ENCODE measurements around the gene BHMT2.

The BHMT2 gene, protein sequence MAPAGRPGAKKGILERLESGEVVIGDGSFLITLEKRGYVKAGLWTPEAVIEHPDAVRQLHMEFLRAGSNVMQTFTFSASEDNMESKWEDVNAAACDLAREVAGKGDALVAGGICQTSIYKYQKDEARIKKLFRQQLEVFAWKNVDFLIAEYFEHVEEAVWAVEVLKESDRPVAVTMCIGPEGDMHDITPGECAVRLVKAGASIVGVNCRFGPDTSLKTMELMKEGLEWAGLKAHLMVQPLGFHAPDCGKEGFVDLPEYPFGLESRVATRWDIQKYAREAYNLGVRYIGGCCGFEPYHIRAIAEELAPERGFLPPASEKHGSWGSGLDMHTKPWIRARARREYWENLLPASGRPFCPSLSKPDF

DNA sequence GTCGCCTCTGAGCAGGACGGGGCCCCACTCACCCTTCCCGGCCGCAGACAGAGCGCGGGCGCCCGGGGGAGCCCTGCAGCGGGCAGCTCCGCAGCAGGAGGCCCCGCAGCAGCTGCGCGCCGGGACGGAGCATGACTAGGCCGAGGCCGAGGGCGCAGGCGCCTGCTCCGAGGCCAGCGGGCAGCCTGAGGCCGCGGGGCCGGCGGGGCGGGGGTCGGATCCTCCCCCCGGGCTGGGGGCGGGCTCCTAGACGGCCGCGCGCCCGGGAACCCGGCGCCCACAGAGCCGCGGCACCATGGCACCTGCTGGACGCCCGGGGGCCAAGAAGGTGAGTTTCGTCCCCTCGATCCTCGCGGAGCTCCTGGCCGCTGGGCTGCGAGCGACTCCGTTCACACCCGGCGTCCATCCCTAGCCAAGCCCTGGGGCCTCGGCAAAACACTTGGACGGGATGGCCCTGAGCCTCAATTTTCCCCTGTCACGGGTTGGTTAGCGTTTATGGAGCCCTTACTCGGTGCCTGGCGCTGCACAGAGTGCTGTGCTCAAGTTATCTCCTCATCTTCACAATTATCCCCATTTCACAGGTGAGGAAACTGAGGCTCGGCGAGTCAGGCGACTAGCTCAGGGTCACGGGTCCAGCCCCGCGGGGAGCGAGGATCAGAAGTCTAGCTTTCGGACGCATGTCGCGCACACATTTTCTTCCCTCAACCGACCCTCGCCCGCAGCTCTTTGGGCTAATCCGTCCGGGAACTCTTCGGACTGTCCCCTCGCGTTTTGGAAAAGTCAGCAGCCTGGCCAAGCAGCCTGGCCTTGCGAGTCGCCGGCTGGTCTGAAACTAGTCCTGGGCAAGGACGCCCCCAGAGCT, at the start of gene BHMT2, which contains the start of gene DMGDH:
BHMT2 (plus strand) TSS at position 280 of the 862 bp plus-strand sequence; CDS start at position 296, 16 bp downstream.
DMGDH (minus strand) TSS at position 187 of the 862 bp plus-strand sequence; CDS start at position 133, 54 bp downstream.
- H3K4me3 Mint-ChIP-seq = no peak within 1 kb of the TSS
- peaks cover 6% of the 10 kb centered on the region for H3K4me1 Mint-ChIP-seq (ENCODE audit: low read depth)
- H3K9me3 Mint-ChIP-seq = no peaks in the 10 kb centered on the region
- no peak for DNase-seq
- H3K27me3 Mint-ChIP-seq = peaks cover 58% of the 10 kb centered on the region
- H3K27ac Mint-ChIP-seq = no peak within 1 kb of the TSS
- no peaks in the 10 kb centered on the region for H3K36me3 Mint-ChIP-seq (ENCODE audit: low read depth)

DNA sequence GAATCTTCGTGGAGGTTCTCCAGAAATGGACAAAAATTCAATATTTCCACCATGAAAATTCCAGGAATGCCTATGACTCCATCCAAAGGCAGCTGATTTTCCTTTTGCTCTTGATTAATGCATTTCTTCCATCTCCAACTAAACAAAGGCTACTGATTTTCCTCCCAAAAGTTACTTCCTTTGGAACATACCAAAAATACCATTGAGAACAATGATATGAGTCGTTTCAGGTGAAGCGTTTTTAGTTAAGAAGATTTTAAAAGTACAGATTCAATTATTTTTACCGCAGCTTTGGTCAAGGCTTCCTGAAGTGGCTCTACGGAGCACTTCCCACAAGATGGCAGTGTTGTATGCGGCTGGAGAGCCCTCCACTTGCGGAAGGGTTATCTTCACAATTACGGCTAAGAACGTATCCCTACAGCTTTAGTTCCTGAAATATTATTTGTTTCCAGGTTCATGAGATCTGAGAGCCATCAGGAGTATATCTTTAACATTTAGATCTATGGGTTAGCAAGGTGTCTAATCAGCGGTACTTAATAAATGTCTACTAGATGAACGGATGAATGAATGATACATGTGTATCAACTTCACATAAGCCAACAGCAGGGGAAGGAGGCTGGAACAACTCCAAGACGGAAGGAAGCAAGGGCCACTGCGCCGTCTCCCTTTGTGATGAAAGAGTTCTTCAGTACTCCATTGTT, 48.6 kb upstream of the BHMT2 start:
- Mint-ChIP-seq H3K36me3 (ENCODE audit: low read depth) (no peaks in the 10 kb centered on the region), H3K4me3 (no peak overlapping the region), H3K27me3 (peaks cover 77% of the 10 kb centered on the region), H3K27ac (no peak overlapping the region), H3K4me1 (ENCODE audit: low read depth) (peaks cover 10% of the 10 kb centered on the region), H3K9me3 (no peaks in the 10 kb centered on the region)
- peak; percentile 49 for DNase-seq

DNA sequence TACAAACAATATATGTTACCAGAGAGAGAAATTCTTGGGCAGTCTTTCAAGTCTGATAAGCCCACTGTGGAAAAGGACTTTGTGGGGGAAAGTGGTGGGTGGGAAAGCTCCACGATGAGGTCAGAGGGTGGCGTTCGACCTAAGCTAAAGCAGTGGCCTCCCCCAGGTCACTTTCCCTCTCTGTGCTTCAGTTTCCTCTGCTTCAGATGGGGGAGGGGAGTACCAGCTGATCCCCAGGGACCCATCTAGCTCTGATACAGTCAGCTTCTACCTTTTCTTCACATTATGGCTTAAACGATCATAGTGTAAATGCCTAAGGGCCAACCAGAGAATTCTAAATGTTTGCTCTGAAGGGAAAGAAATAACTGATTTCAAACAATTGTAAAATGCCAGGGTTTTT, 47.8 kb upstream of the BHMT2 start:
- Mint-ChIP-seq H3K4me3 (no peak overlapping the region), H3K27ac (no peak overlapping the region), H3K27me3 (peaks cover 78% of the 10 kb centered on the region), H3K9me3 (no peaks in the 10 kb centered on the region), H3K36me3 (ENCODE audit: low read depth) (no peaks in the 10 kb centered on the region), H3K4me1 (ENCODE audit: low read depth) (peaks cover 10% of the 10 kb centered on the region)
- no peak for DNase-seq

DNA sequence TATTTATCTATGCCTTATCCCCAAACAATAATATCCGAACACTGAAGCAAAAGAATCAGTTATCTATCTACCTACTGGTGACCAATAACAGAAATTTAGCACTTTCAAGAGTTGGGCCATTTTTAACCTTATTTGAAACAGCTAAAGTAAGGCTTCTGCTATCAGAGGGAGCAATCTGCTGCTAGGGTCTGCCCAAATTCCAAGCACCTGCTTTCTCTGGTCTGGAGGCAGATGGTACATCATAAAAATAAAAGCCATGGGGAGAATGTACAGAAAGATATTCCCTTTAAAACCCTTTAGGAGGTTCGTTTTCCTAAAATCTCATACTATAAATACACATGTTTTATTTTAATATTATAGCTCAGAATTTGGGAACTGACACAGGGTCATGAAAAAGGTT, 46.8 kb upstream of the BHMT2 start:
- Mint-ChIP-seq H3K27ac (no peak overlapping the region), H3K4me3 (no peak overlapping the region), H3K9me3 (no peaks in the 10 kb centered on the region), H3K36me3 (ENCODE audit: low read depth) (no peaks in the 10 kb centered on the region), H3K27me3 (peaks cover 84% of the 10 kb centered on the region), H3K4me1 (ENCODE audit: low read depth) (peaks cover 10% of the 10 kb centered on the region)
- DNase-seq = no peak

DNA sequence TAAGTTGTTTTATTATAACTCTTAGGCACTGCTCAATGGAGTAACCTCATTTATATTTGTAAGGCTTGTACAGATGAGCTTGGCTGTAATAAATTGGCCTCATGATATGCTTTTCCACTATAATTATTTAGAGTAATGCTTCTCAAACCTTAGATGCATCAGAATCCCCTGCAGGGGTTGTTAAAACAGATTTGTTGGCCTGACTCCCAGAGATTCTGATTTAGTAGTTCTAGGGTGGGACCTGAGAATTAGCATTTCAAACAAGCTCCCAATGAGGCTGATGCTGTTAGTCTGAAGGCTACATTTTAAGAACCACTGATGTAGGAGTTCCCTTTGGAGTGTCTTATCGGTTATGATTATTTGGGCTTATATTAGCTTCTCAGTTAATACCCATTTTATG, 46.2 kb upstream of the BHMT2 start:
- peaks cover 10% of the 10 kb centered on the region for H3K4me1 Mint-ChIP-seq (ENCODE audit: low read depth)
- no peak for DNase-seq
- H3K27ac Mint-ChIP-seq = no peak overlapping the region
- peaks cover 82% of the 10 kb centered on the region for H3K27me3 Mint-ChIP-seq
- H3K36me3 Mint-ChIP-seq (ENCODE audit: low read depth) = no peaks in the 10 kb centered on the region
- no peak overlapping the region for H3K4me3 Mint-ChIP-seq
- no peaks in the 10 kb centered on the region for H3K9me3 Mint-ChIP-seq

DNA sequence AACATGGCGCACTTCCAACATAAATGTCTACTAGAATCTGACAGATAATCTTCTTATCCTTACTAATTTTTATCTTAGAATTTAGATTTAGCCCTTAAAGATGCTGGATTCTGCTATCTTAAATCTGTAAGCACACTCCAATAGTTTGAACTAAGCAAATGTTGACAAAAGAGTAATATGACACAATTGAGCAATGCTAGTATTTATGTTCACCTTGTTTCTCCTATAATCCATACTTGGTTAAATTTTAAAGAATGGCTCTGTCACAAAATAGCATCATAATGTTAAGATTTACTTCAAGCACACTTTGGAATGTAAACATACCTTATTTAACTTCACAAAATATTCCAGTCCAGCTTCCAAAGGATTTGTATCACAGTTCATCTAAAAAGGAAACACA, 45.6 kb upstream of the BHMT2 start:
- no peaks in the 10 kb centered on the region for H3K36me3 Mint-ChIP-seq (ENCODE audit: low read depth)
- H3K4me1 Mint-ChIP-seq (ENCODE audit: low read depth) = peaks cover 10% of the 10 kb centered on the region
- H3K9me3 Mint-ChIP-seq = no peaks in the 10 kb centered on the region
- H3K4me3 Mint-ChIP-seq = no peak overlapping the region
- peaks cover 79% of the 10 kb centered on the region for H3K27me3 Mint-ChIP-seq
- DNase-seq = no peak
- no peak overlapping the region for H3K27ac Mint-ChIP-seq

DNA sequence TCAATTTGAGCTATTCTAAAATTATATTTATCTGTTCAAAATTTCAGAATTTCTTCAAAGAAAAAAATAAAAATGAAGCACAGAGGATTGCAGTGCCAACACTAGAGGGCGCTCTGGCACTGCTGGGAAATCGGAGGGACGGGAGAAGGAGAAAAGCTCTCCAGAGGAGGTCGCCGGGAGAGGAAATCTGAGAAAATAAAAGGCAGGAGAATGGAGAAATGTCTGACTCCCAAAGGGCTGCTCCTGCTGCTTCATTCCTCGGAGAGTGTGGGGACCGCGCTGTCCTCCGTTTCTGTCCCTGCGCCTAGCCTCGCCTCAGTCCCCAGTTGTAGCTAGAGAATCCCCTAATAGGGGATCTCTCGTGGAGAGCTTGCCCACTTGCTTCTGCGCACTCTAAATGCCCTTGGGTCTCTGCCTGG, 44.5 kb upstream of the BHMT2 start:
- no peaks in the 10 kb centered on the region for H3K9me3 Mint-ChIP-seq
- peaks cover 69% of the 10 kb centered on the region for H3K27me3 Mint-ChIP-seq
- H3K4me1 Mint-ChIP-seq (ENCODE audit: low read depth) = peaks cover 10% of the 10 kb centered on the region
- DNase-seq = peak; percentile 61
- peak overlapping the region; percentile 13 for H3K4me3 Mint-ChIP-seq
- H3K27ac Mint-ChIP-seq = no peak overlapping the region
- H3K36me3 Mint-ChIP-seq (ENCODE audit: low read depth) = no peaks in the 10 kb centered on the region

DNA sequence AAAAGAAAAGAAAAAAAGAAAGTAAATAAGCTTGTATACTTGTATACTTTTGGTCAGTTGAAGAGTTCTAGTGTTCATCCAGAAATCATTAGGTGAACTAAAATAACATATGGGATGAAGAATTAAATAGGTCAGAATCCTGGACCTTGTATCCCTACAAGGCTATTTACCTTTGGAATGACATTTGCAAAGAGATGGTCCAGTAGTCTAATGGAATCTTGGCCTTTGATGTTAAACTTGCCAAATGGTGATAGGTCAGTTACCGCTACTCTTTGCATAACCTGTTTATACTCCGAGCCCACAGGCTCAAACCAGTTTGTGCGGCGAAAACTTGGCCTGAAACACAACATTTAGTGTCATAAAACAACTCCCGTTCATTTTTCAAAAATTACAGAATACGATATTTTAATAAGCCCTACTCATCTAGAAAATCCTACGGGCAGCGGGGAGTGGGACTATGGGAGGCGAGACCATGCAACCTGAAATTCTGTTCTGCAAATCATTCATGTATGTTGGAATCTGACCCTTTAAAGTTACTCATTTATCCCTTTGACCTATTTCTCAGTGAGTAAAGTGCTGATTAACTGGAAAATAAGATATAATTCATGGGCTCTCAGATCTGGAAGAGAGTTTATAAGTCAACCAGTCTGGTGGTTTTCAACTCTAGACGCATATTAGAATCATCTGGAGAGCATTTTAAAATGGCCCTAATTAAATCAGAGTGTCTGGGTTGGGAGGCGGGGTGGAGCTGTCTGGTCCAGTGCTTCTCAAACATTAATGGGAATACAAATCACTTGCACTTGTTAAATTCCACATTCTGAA, 38.7 kb upstream of the BHMT2 start:
- no peak for DNase-seq

DNA sequence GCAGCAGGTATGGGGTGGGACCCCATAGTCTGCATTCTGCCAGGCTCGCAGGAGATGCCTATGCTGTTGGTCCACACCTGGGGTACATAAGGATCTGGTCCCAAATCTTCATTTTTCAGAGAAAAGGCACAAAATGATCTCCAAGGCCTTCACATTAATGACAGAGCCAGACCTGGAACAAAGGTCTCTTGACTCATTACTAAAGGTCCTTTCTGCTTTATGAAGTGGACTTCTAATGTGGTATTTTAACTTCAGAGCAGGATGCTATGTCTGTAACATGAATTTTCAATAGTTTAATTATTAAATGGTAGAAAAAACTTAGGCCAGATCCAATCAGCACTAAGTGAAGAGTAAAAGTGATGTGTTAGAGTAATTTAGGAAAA, 38.1 kb upstream of the BHMT2 start:
- H3K9me3 Mint-ChIP-seq = no peaks in the 10 kb centered on the region
- H3K4me1 Mint-ChIP-seq (ENCODE audit: low read depth) = no peaks in the 10 kb centered on the region
- H3K27me3 Mint-ChIP-seq = peaks cover 10% of the 10 kb centered on the region
- DNase-seq = no peak
- no peak overlapping the region for H3K4me3 Mint-ChIP-seq
- H3K27ac Mint-ChIP-seq = no peak overlapping the region
- no peaks in the 10 kb centered on the region for H3K36me3 Mint-ChIP-seq (ENCODE audit: low read depth)

More for the DNA sequence above, 38.7 kb upstream of the BHMT2 start:
- no peak overlapping the region for H3K27ac Mint-ChIP-seq
- peaks cover 15% of the 10 kb centered on the region for H3K27me3 Mint-ChIP-seq
- H3K4me3 Mint-ChIP-seq = no peak overlapping the region
- no peaks in the 10 kb centered on the region for H3K4me1 Mint-ChIP-seq (ENCODE audit: low read depth)
- no peaks in the 10 kb centered on the region for H3K9me3 Mint-ChIP-seq
- H3K36me3 Mint-ChIP-seq (ENCODE audit: low read depth) = no peaks in the 10 kb centered on the region

DNA sequence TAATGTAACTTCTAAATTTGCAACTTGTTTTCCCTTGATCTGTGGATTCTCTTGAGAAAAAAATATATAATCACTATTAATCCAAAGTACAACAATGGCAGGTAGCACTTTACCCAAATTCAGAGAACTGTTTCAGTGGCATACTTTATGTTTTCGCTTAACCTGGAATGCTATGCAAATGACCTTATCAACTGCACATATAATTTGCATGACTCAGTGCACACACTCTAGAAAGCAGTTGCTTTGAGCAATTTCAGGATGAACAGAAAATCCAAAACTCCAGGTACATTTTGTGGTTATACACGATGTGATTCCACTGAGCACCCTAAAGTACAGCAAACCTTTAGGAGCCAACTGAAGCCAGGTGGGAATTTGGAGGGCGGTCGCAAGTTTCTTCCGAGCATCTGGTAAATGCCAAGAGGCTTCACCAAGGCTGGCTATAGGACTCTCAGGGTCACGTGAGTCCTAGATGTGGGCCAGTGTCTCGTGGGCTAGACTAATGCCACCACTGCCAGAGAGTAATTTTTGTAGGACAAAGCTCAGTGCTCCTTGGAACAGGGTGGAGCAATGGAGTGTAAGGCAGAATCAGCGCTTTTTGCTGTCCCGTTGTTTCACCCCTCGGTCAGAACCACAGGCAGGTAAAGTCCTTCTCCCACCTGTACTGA, 37.4 kb upstream of the BHMT2 start:
- H3K36me3 Mint-ChIP-seq (ENCODE audit: low read depth) = no peaks in the 10 kb centered on the region

DNA sequence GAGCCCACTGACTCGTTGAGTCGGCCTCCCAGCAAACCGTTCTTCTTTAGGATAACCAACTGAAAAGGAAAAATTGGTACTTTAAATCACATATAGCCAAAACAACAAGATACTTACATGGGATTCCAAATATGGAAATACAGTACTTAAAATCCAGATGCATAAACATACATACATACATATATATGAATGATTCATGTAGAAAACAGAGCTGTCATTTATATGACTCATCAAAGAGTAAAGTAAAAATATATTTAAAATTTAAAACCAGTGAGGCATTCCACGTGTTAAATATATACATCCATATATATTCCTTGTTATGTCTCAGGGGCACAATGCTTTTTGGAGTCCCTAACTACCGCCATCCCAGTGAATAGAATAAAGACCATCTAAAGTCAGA, 36.8 kb upstream of the BHMT2 start:
- H3K9me3 Mint-ChIP-seq = no peaks in the 10 kb centered on the region
- no peak overlapping the region for H3K4me3 Mint-ChIP-seq
- no peak overlapping the region for H3K27ac Mint-ChIP-seq
- no peak for DNase-seq
- H3K27me3 Mint-ChIP-seq = no peaks in the 10 kb centered on the region
- no peaks in the 10 kb centered on the region for H3K36me3 Mint-ChIP-seq (ENCODE audit: low read depth)
- H3K4me1 Mint-ChIP-seq (ENCODE audit: low read depth) = no peaks in the 10 kb centered on the region

More for the DNA sequence above, 37.4 kb upstream of the BHMT2 start:
- no peaks in the 10 kb centered on the region for H3K9me3 Mint-ChIP-seq
- no peak for DNase-seq
- H3K27ac Mint-ChIP-seq = no peak overlapping the region
- no peak overlapping the region for H3K4me3 Mint-ChIP-seq
- H3K27me3 Mint-ChIP-seq = peaks cover 4% of the 10 kb centered on the region
- H3K4me1 Mint-ChIP-seq (ENCODE audit: low read depth) = no peaks in the 10 kb centered on the region

DNA sequence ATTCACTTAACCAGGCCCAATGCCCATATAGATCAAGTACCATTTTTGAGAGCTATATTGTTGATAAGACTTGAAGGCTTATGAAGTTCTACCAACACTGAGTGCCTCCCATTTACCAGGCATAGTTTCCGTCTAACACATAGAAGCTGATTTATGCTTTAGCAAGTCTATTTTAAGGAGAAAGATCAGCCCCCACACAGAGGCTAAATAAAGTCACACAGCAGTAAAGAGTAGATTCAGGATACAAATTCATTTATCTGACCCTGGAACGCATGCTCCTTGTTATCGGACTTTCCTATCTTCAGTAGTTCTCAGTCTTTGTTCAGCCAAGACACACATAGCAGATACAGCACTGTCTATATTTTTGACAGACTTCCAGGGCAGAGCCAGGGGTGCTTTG, 34.3 kb upstream of the BHMT2 start:
- no peak for DNase-seq
- Mint-ChIP-seq H3K4me3 (no peak overlapping the region), H3K27ac (no peak overlapping the region), H3K27me3 (no peaks in the 10 kb centered on the region), H3K4me1 (ENCODE audit: low read depth) (no peaks in the 10 kb centered on the region), H3K9me3 (no peaks in the 10 kb centered on the region), H3K36me3 (ENCODE audit: low read depth) (no peaks in the 10 kb centered on the region)

DNA sequence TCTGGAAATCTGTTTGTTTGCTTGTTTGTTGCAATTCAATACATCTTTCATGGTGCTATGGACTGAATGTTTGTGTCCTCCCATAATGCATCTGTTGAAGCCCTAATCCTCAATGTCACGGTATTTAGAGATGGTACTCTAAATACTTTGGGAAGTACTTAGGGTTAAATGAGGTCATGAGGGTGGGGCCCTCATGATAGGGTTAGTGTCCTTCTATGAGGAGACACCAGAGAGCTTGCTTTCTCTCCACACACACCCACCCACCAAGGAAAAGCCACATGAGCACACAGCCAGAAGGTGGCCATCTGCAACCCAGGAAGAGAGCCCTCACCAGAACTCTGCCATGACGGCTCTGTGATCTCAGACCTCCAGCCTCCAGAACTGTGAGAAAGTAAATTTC, 32.8 kb upstream of the BHMT2 start:
- Mint-ChIP-seq H3K9me3 (no peaks in the 10 kb centered on the region), H3K36me3 (ENCODE audit: low read depth) (no peaks in the 10 kb centered on the region), H3K27ac (no peak overlapping the region), H3K4me1 (ENCODE audit: low read depth) (no peaks in the 10 kb centered on the region), H3K27me3 (no peaks in the 10 kb centered on the region), H3K4me3 (no peak overlapping the region)
- no peak for DNase-seq

Measured in activated T-cell treated with anti-CD3 and anti-CD28 coated beads, Interleukin-2, amount 50 U/mL, for 24 hours (primary cell).